BJ (cell line): ENCODE measurements around the gene NHLRC4. TPM values are rescaled to one million over a fixed set of nuclear protein-coding genes. Genes with fewer than 3 reads are reported as not detected.

Experiments used
- CTCF ChIA-PET: fragments of 350-600 bp; formaldehyde crosslinking; extraction: SDS; loops from one replicate; lab custom pipeline; 2021; ENCODE audit warnings: antibody characterized with exemption, inconsistent platforms; lab: Yijun Ruan, JAX
- POLR2A ChIA-PET: fragments of 300-600 bp; sonication (Branson Sonifier 250); formaldehyde crosslinking; extraction: SDS; loops from one replicate; lab custom pipeline; 2021; ENCODE audit warnings: antibody characterized with exemption; lab: Charles Lee
- DNase-seq: peaks from one replicate; pipeline ENCODE4 v3.0.0-alpha.2; 2011; ENCODE audit warnings: low read depth
- H3K27me3 ChIP-seq: 2 replicates; pipeline ENCODE4 v1.6.0; 2011; ENCODE audit warnings: low read length; ENCODE audit not compliant: control insufficient read depth, insufficient read depth
- H3K36me3 ChIP-seq: 2 replicates; pipeline ENCODE4 v1.5.1; 2011; ENCODE audit warnings: low read length; ENCODE audit not compliant: control insufficient read depth, insufficient read depth
- H3K4me3 ChIP-seq: 2 replicates; pipeline ENCODE4 v1.5.1; 2011; ENCODE audit warnings: low read depth, mild to moderate bottlenecking, control low read depth, low read length
- polyA plus RNA-seq: library from polyadenylated mRNA; depleted of rRNA; stranded (reverse); fragments of >200 nt; gene quantifications from 2 replicates; pipeline ENCODE4 v1.2.3, GENCODE V29; 2011
- TF ChIP-seq, protein P1 (sequence below): IDR thresholded peaks from 2 replicates; pipeline ENCODE4 v1.5.1; 2011; ENCODE audit warnings: low read depth, mild to moderate bottlenecking, control low read depth, inconsistent platforms, low read length, moderate library complexity; ENCODE audit not compliant: insufficient read depth

The NHLRC4 gene
- polyA plus RNA-seq, 1 experiment: 0.66 TPM

DNA sequence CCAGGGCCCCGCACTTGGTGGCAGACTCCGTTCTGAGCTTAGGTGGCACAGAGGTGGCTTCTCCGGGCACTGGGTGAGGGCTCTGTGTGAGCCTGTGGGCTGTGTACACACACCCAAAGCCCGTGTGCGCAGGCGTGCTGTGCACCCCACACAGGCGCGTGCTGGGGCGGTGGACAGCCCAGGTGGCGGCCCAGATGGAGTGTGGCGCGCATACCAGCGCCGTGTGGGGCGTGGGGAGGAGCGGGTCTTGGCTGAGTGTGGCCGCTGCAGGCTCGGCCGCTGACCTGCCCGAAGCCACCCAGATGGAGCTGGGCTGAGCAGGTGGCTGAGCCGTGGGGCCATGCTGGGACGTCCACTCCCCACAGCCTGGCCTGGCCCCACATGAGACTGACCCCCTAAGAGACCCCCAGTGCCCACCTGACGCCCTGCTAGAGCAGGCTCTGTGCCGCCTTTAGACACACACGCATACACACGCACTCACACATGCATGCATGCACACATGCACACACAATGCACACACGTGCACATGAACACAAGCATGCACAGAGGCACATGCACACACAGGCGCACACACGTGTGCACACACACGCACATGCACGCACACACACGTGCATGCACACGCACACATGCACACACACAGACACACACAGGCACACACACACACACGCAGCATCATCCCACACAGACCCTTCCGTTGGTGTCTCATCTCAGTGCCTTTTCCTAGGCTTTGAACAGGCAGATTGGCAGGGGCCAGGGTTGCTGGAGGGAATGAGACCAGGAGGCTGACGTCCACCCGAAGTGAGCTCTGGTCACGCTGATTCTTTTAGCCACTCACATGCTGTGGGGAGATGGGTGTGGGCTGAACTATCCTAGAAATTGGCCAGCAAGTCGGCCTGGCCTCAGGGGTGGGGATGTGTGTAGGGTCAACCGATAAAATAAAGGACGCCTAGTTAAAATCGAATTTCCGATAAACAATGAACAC, 4.6 kb upstream of the NHLRC4 start:
- ChIA-PET CTCF (no interaction called here), POLR2A (no interaction called here)
- DNase-seq: no peak
- no peak overlapping the region for H3K4me3 ChIP-seq
- H3K27me3 ChIP-seq: peaks cover 13% of the 10 kb centered on the region
- TF ChIP-seq, protein P1, sequence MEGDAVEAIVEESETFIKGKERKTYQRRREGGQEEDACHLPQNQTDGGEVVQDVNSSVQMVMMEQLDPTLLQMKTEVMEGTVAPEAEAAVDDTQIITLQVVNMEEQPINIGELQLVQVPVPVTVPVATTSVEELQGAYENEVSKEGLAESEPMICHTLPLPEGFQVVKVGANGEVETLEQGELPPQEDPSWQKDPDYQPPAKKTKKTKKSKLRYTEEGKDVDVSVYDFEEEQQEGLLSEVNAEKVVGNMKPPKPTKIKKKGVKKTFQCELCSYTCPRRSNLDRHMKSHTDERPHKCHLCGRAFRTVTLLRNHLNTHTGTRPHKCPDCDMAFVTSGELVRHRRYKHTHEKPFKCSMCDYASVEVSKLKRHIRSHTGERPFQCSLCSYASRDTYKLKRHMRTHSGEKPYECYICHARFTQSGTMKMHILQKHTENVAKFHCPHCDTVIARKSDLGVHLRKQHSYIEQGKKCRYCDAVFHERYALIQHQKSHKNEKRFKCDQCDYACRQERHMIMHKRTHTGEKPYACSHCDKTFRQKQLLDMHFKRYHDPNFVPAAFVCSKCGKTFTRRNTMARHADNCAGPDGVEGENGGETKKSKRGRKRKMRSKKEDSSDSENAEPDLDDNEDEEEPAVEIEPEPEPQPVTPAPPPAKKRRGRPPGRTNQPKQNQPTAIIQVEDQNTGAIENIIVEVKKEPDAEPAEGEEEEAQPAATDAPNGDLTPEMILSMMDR: no peak
- H3K36me3 ChIP-seq: no peaks in the 10 kb centered on the region

DNA sequence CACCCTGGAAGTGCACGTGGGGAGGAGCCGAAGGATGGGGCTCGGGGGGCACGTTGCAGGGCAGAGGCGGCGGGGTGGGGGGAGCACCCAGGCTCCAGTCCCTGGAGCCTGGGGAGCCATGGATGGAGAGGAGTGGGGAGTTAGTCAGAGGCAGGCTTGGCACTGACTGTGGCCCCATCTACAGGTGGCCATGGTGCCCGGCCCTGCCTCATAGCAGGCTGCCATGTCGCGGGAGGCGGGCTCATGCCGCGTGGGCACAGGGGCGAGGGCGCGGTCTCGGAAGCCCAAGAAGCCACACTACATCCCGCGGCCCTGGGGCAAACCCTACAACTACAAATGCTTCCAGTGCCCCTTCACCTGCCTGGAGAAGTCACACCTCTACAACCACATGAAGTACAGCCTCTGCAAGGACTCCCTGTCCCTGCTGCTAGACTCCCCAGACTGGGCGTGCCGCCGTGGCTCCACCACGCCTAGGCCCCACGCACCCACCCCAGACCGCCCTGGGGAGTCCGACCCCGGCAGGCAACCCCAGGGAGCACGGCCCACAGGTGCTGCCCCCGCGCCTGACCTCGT, 3.6 kb upstream of the NHLRC4 start:
- TF ChIP-seq, protein P1: no peak
- DNase-seq: no peak
- CTCF ChIA-PET: no interaction called here
- POLR2A ChIA-PET: no interaction called here
- no peak overlapping the region for H3K4me3 ChIP-seq
- H3K27me3 ChIP-seq: peaks cover 13% of the 10 kb centered on the region
- no peaks in the 10 kb centered on the region for H3K36me3 ChIP-seq

DNA sequence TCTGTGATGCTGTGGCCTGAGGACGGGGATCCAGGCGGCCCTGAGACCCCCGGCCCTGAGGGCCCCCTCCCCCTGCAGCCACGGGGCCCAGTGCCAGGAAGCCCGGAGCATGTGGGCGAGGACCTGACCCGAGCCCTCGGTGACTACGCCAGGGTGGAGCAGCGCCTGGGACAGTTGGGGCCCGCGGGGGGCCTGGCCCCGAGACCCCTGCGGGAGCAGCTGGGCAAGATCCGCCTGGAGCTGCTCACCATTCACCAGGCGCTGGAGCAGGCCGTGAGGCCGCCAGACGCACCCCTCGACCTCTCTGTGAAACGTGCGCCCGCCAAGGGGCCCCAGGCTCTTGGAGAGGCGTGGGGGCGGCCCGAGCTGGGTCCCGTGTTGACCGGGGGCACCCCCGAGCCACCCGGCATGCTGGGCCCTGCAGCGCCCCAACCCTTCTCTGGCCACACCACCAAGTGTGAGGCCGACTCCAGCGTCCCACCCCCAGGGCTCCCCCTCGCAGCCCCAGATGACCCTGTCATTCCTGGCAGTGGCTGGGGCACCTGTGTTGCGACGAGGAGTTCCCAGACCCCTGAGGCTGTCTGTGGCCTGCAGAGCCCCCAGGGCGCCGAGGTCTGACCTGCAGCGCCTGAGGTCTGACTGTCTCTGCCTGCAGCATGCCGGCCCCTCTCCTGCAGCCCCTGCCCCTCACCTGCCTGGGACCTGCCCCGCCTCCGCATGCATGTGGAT, 2.0 kb upstream of the NHLRC4 start:
- CTCF ChIA-PET: no interaction called here
- Histone ChIP-seq H3K36me3 (no peaks in the 10 kb centered on the region), H3K4me3 (no peak overlapping the region), H3K27me3 (peaks cover 8% of the 10 kb centered on the region)
- POLR2A ChIA-PET: no interaction called here
- DNase-seq: no peak
- TF ChIP-seq, protein P1: no peak

DNA sequence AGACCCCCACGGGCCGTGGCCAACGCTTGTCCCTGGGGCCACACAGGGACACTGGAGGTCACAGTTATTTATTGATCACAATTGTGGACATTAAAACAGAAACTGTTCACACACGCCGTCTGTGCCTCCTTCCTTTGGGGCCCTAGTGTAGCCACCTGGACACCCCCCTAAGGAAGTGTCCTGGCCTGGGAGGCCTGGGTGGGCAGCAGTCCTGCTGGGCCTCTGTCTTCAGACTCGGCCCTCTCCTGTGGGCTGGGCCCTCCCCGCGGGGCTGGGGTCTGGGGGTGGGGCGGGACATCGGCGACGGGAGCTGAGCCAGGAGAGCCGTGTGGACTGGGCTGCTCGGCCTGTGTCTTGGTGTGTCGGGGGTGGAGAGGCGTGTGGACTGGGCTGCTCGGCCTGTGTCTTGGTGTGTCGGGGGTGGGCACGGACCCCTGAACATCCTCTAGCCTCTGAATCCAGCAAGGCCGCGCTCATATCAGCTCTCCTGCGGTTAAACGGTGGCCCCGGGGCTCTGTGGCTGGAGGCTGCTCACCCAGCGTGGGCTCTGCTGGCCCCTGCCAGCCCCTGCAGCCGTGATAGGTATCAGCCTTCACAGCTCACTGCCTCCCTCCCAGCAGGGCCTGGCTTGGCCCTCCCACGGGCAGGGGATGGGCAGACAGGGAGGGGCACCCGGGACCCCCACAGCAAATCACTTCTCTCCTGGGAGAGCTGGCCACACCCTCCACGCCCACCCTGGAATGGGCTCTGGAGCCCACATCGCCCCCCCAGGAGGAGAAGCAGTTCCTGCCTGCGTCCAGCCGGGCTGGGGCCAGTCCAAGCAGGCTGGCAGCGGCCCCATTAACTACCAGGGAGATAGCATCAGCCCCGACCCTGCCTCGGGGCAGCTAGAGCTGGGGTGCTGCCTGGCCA, 1.1 kb upstream of the NHLRC4 start:
- CTCF ChIA-PET: no interaction called here
- POLR2A ChIA-PET: no interaction called here
- no peak overlapping the region for H3K4me3 ChIP-seq
- TF ChIP-seq, protein P1: no peak
- H3K27me3 ChIP-seq: peaks cover 8% of the 10 kb centered on the region
- DNase-seq: no peak
- H3K36me3 ChIP-seq: no peaks in the 10 kb centered on the region
